ENCODE measurements around the gene HHIPL1.

HHIPL1 gene

DNA sequence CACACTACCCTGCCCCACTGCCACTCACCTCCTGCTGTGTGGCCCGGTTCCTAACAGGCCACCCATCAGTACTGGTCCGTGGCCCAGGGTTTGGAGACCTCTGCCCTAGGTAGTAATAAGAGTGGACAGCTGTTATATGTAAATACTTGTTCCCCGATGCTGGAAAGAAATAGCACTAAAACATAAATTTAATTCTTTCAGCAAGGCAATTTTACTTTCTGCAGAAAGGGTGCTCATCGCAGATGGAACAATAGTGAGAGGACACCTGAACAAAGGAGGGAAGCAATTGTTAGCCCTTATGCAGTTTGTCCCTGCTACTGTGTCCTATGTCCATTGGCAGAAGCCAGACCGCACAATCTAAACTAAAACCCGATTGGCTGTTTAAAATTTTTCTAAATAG is 33.3 kb downstream of the HHIPL1 start:
- H3K4me3 ChIP-seq (ENCODE audit: low read depth, low read length): no peak overlapping the region
- TF ChIP-seq, protein P1, sequence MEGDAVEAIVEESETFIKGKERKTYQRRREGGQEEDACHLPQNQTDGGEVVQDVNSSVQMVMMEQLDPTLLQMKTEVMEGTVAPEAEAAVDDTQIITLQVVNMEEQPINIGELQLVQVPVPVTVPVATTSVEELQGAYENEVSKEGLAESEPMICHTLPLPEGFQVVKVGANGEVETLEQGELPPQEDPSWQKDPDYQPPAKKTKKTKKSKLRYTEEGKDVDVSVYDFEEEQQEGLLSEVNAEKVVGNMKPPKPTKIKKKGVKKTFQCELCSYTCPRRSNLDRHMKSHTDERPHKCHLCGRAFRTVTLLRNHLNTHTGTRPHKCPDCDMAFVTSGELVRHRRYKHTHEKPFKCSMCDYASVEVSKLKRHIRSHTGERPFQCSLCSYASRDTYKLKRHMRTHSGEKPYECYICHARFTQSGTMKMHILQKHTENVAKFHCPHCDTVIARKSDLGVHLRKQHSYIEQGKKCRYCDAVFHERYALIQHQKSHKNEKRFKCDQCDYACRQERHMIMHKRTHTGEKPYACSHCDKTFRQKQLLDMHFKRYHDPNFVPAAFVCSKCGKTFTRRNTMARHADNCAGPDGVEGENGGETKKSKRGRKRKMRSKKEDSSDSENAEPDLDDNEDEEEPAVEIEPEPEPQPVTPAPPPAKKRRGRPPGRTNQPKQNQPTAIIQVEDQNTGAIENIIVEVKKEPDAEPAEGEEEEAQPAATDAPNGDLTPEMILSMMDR (IDR thresholded peaks at IDR 0.05; ENCODE audit: low read depth, low read length): no peak

GRCh38 chr14:99679111-99679510 is 34.2 kb downstream of the HHIPL1 start:
- TF ChIP-seq, protein P1 (IDR thresholded peaks at IDR 0.05; ENCODE audit: low read depth, low read length): no peak
- H3K4me3 ChIP-seq (ENCODE audit: low read depth, low read length): no peak overlapping the region

GRCh38 chr14:99679543-99679942 is 34.6 kb downstream of the HHIPL1 start:
- TF ChIP-seq, protein P1 (IDR thresholded peaks at IDR 0.05; ENCODE audit: low read depth, low read length): no peak
- no peak overlapping the region for H3K4me3 ChIP-seq (ENCODE audit: low read depth, low read length)

- H3K4me3 ChIP-seq (ENCODE audit: low read depth, low read length): no peak overlapping the region
- TF ChIP-seq, protein P1 (IDR thresholded peaks at IDR 0.05; ENCODE audit: low read depth, low read length): no peak
Observed at GRCh38 chr14:99679996-99680395, 35.1 kb downstream of the HHIPL1 start.

DNA sequence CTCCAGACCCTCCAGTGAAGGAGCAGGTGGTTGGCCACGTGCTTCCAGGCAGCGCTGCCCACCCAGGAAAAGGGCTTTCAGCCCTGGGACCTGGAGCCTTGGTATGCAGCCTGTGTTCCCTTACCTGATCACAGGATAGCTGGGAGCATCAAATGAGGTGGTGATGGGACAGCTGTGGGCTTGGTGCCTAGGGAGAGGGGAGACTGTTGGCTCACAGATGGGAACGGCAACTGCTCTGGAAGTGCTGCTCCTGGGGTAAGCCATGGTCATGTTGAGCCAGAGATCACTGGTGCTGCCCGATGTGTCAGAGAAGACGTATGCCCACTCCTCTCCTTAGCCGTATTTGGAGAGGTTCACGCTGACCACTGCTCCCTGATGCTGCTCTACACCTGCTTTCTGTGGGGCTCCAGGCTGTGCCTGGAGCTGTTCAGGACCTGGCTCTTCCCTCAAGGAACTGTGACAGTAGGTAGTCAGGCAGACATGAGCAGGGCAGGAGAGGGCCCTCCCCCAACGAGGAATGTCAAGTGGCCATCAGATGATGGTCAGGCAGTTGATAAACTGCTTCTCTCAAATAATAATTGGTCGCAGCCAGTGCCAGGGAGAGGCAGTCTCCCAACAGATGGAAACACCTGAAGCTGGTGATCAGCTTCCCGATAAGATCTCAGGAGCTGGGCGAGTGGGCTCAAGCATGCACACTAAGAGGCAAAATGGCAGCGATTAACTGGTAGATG is 36.3 kb downstream of the HHIPL1 start:
- H3K4me3 ChIP-seq (ENCODE audit: low read depth, low read length): no peak overlapping the region
- TF ChIP-seq, protein P1 (IDR thresholded peaks at IDR 0.05; ENCODE audit: low read depth, low read length): no peak

- TF ChIP-seq, protein P1 (IDR thresholded peaks at IDR 0.05; ENCODE audit: low read depth, low read length): no peak
- no peak overlapping the region for H3K4me3 ChIP-seq (ENCODE audit: low read depth, low read length)
Observed at GRCh38 chr14:99681832-99682148, 36.9 kb downstream of the HHIPL1 start.

- TF ChIP-seq, protein P1 (IDR thresholded peaks at IDR 0.05; ENCODE audit: low read depth, low read length): peak; percentile 90
- peak overlapping the region; percentile 87 for H3K4me3 ChIP-seq (ENCODE audit: low read depth, low read length)
Observed at GRCh38 chr14:99682809-99683618, 38.1 kb downstream of the HHIPL1 start.

Data from WI38 (cell line).